ENCODE data around the gene PPIP5K1.
"Not testable (repeated sequence)": the region's sequence is repeated elsewhere in the genome, so short reads cannot be mapped to it uniquely, and the experiment has no call there.

The PPIP5K1 gene

GRCh38 chr15:43544266-43544665 is 45.7 kb downstream of the PPIP5K1 start:
- Histone ChIP-seq H3K36me3 (ENCODE audit: control insufficient read depth, insufficient read depth, low read length) (no peaks in the 10 kb centered on the region), H3K9me3 (ENCODE audit: control insufficient read depth, insufficient read depth, low read depth, low read length) (no peaks in the 10 kb centered on the region), H3K4me1 (ENCODE audit: control insufficient read depth, insufficient read depth, low read length) (no peaks in the 10 kb centered on the region), H3K4me3 (ENCODE audit: low read depth, low read length) (no peak overlapping the region), H3K9ac (ENCODE audit: low read length) (no peak overlapping the region), H3K27me3 (ENCODE audit: control insufficient read depth, insufficient read depth, low read length) (no peaks in the 10 kb centered on the region), H3K27ac (ENCODE audit: low read depth, low read length) (no peak overlapping the region)

GRCh38 chr15:43541785-43542184 is 48.2 kb downstream of the PPIP5K1 start:
- no peaks in the 10 kb centered on the region for H3K9me3 ChIP-seq (ENCODE audit: control insufficient read depth, insufficient read depth, low read depth, low read length)
- H3K27ac ChIP-seq (ENCODE audit: low read depth, low read length), result no peak overlapping the region
- H3K4me3 ChIP-seq (ENCODE audit: low read depth, low read length), result no peak overlapping the region
- H3K27me3 ChIP-seq (ENCODE audit: control insufficient read depth, insufficient read depth, low read length), result no peaks in the 10 kb centered on the region
- H3K36me3 ChIP-seq (ENCODE audit: control insufficient read depth, insufficient read depth, low read length), result no peaks in the 10 kb centered on the region
- H3K9ac ChIP-seq (ENCODE audit: low read length), result no peak overlapping the region
- no peaks in the 10 kb centered on the region for H3K4me1 ChIP-seq (ENCODE audit: control insufficient read depth, insufficient read depth, low read length)

- Histone ChIP-seq H3K9me3 (ENCODE audit: control insufficient read depth, insufficient read depth, low read depth, low read length) (no peaks in the 10 kb centered on the region), H3K4me1 (ENCODE audit: control insufficient read depth, insufficient read depth, low read length) (no peaks in the 10 kb centered on the region), H3K4me3 (ENCODE audit: low read depth, low read length) (no peak overlapping the region), H3K27me3 (ENCODE audit: control insufficient read depth, insufficient read depth, low read length) (no peaks in the 10 kb centered on the region), H3K36me3 (ENCODE audit: control insufficient read depth, insufficient read depth, low read length) (peaks cover 5% of the 10 kb centered on the region), H3K27ac (ENCODE audit: low read depth, low read length) (no peak overlapping the region), H3K9ac (ENCODE audit: low read length) (no peak overlapping the region)
Observed at GRCh38 chr15:43538091-43538490, 51.9 kb downstream of the PPIP5K1 start.

GRCh38 chr15:43534897-43535296 is 55.1 kb downstream of the PPIP5K1 start:
- peaks cover 5% of the 10 kb centered on the region for H3K36me3 ChIP-seq (ENCODE audit: control insufficient read depth, insufficient read depth, low read length)
- H3K4me3 ChIP-seq (ENCODE audit: low read depth, low read length), result no peak overlapping the region
- H3K9me3 ChIP-seq (ENCODE audit: control insufficient read depth, insufficient read depth, low read depth, low read length), result no peaks in the 10 kb centered on the region
- H3K27ac ChIP-seq (ENCODE audit: low read depth, low read length), result no peak overlapping the region
- H3K27me3 ChIP-seq (ENCODE audit: control insufficient read depth, insufficient read depth, low read length), result no peaks in the 10 kb centered on the region
- no peak overlapping the region for H3K9ac ChIP-seq (ENCODE audit: low read length)
- peaks cover 13% of the 10 kb centered on the region for H3K4me1 ChIP-seq (ENCODE audit: control insufficient read depth, insufficient read depth, low read length)

GRCh38 chr15:43532826-43533225 is 57.2 kb downstream of the PPIP5K1 start:
- H3K27me3 ChIP-seq (ENCODE audit: control insufficient read depth, insufficient read depth, low read length); H3K36me3 ChIP-seq (ENCODE audit: control insufficient read depth, insufficient read depth, low read length); H3K4me3 ChIP-seq (ENCODE audit: low read depth, low read length); H3K9me3 ChIP-seq (ENCODE audit: control insufficient read depth, insufficient read depth, low read depth, low read length); H3K9ac ChIP-seq (ENCODE audit: low read length); H3K27ac ChIP-seq (ENCODE audit: low read depth, low read length): not testable (repeated sequence)
- peaks cover 16% of the 10 kb centered on the region for H3K4me1 ChIP-seq (ENCODE audit: control insufficient read depth, insufficient read depth, low read length)

- peaks cover 16% of the 10 kb centered on the region for H3K4me1 ChIP-seq (ENCODE audit: control insufficient read depth, insufficient read depth, low read length)
- H3K9me3 ChIP-seq (ENCODE audit: control insufficient read depth, insufficient read depth, low read depth, low read length), result no peaks in the 10 kb centered on the region
- H3K9ac ChIP-seq (ENCODE audit: low read length), result no peak overlapping the region
- no peaks in the 10 kb centered on the region for H3K27me3 ChIP-seq (ENCODE audit: control insufficient read depth, insufficient read depth, low read length)
- no peak overlapping the region for H3K4me3 ChIP-seq (ENCODE audit: low read depth, low read length)
- H3K36me3 ChIP-seq (ENCODE audit: control insufficient read depth, insufficient read depth, low read length), result peaks cover 5% of the 10 kb centered on the region
- no peak overlapping the region for H3K27ac ChIP-seq (ENCODE audit: low read depth, low read length)
Observed at GRCh38 chr15:43531018-43531670, 58.9 kb downstream of the PPIP5K1 start.

GRCh38 chr15:43529587-43530345 is 60.2 kb downstream of the PPIP5K1 start:
- Histone ChIP-seq H3K9me3 (ENCODE audit: control insufficient read depth, insufficient read depth, low read depth, low read length) (no peaks in the 10 kb centered on the region), H3K9ac (ENCODE audit: low read length) (no peak overlapping the region), H3K36me3 (ENCODE audit: control insufficient read depth, insufficient read depth, low read length) (no peaks in the 10 kb centered on the region), H3K4me1 (ENCODE audit: control insufficient read depth, insufficient read depth, low read length) (peaks cover 16% of the 10 kb centered on the region), H3K4me3 (ENCODE audit: low read depth, low read length) (no peak overlapping the region), H3K27me3 (ENCODE audit: control insufficient read depth, insufficient read depth, low read length) (no peaks in the 10 kb centered on the region), H3K27ac (ENCODE audit: low read depth, low read length) (no peak overlapping the region)

- H3K4me3 ChIP-seq (ENCODE audit: low read depth, low read length), result no peak overlapping the region
- H3K27me3 ChIP-seq (ENCODE audit: control insufficient read depth, insufficient read depth, low read length), result no peaks in the 10 kb centered on the region
- no peak overlapping the region for H3K27ac ChIP-seq (ENCODE audit: low read depth, low read length)
- no peaks in the 10 kb centered on the region for H3K9me3 ChIP-seq (ENCODE audit: control insufficient read depth, insufficient read depth, low read depth, low read length)
- no peak overlapping the region for H3K9ac ChIP-seq (ENCODE audit: low read length)
- peaks cover 16% of the 10 kb centered on the region for H3K4me1 ChIP-seq (ENCODE audit: control insufficient read depth, insufficient read depth, low read length)
- no peaks in the 10 kb centered on the region for H3K36me3 ChIP-seq (ENCODE audit: control insufficient read depth, insufficient read depth, low read length)
Observed at GRCh38 chr15:43529141-43529540, 60.9 kb downstream of the PPIP5K1 start.

- H3K27ac ChIP-seq (ENCODE audit: low read depth, low read length), result no peak overlapping the region
- H3K36me3 ChIP-seq (ENCODE audit: control insufficient read depth, insufficient read depth, low read length), result no peaks in the 10 kb centered on the region
- H3K4me1 ChIP-seq (ENCODE audit: control insufficient read depth, insufficient read depth, low read length), result peaks cover 16% of the 10 kb centered on the region
- no peak overlapping the region for H3K9ac ChIP-seq (ENCODE audit: low read length)
- H3K9me3 ChIP-seq (ENCODE audit: control insufficient read depth, insufficient read depth, low read depth, low read length), result no peaks in the 10 kb centered on the region
- no peak overlapping the region for H3K4me3 ChIP-seq (ENCODE audit: low read depth, low read length)
- H3K27me3 ChIP-seq (ENCODE audit: control insufficient read depth, insufficient read depth, low read length), result no peaks in the 10 kb centered on the region
Observed at GRCh38 chr15:43528542-43529007, 61.4 kb downstream of the PPIP5K1 start.

- H3K27me3 ChIP-seq (ENCODE audit: control insufficient read depth, insufficient read depth, low read length), result peaks cover 3% of the 10 kb centered on the region; the same call in 1 of the 2 replicates
- no peaks in the 10 kb centered on the region for H3K36me3 ChIP-seq (ENCODE audit: control insufficient read depth, insufficient read depth, low read length)
- H3K27ac ChIP-seq (ENCODE audit: low read depth, low read length), result no peak overlapping the region
- H3K9me3 ChIP-seq (ENCODE audit: control insufficient read depth, insufficient read depth, low read depth, low read length), result no peaks in the 10 kb centered on the region
- peaks cover 16% of the 10 kb centered on the region for H3K4me1 ChIP-seq (ENCODE audit: control insufficient read depth, insufficient read depth, low read length)
- no peak overlapping the region for H3K9ac ChIP-seq (ENCODE audit: low read length)
- H3K4me3 ChIP-seq (ENCODE audit: low read depth, low read length), result no peak overlapping the region
Observed at GRCh38 chr15:43527802-43528541, 62.0 kb downstream of the PPIP5K1 start.

Measured in HUES6 (cell line).